Measurements from ENCODE around the gene ZNF438. TPM values are rescaled to one million over a fixed set of nuclear protein-coding genes. Genes with fewer than 3 reads are reported as not detected.
"Not testable (repeated sequence)": the region's sequence is repeated elsewhere in the genome, so short reads cannot be mapped to it uniquely, and the experiment has no call there.

ZNF438 gene
- total RNA-seq, 1 donor from 2014 or later, result 13.9 TPM

- ATAC-seq (peak; percentile 87), DNase-seq (peak; percentile 66)
- intact Hi-C loops (cut with micrococcal nuclease), result no loop called here
These were observed 227.8 kb downstream of the ZNF438 start for GRCh38 chr10:30803892-30804322.

- DNase-seq (no peak), ATAC-seq (peak; percentile 4)
- intact Hi-C loops (cut with micrococcal nuclease), result no loop called here
These were observed 228.6 kb downstream of the ZNF438 start for GRCh38 chr10:30803058-30803457.

- intact Hi-C loops (cut with micrococcal nuclease), result no loop called here
- ATAC-seq, result no peak
- DNase-seq, result no peak
These were observed 231.3 kb downstream of the ZNF438 start for GRCh38 chr10:30800368-30800767.

GRCh38 chr10:30798646-30799185 lies 232.9 kb downstream of the ZNF438 start:
- no peak for ATAC-seq
- intact Hi-C loops (cut with micrococcal nuclease), result no loop called here
- no peak for DNase-seq

GRCh38 chr10:30795024-30795423 lies 236.6 kb downstream of the ZNF438 start:
- ATAC-seq; intact Hi-C loops (cut with micrococcal nuclease); DNase-seq: not testable (repeated sequence)
